Endothelial cell (in vitro differentiated cells): ENCODE measurements around the gene RINL. TPM values are rescaled to one million over a fixed set of nuclear protein-coding genes. Genes with fewer than 3 reads are reported as not detected.

Source experiments
- DNase-seq: peaks from one replicate; pipeline ENCODE4 v3.0.0; 2021; ENCODE audit warnings: low spot score
- H3K27ac Mint-ChIP-seq: one replicate; pipeline ENCODE4 v1.8.0; 2021; ENCODE audit warnings: mixed read lengths, inconsistent platforms; ENCODE audit not compliant: unreplicated experiment
- H3K27me3 Mint-ChIP-seq: one replicate; pipeline ENCODE4 v1.8.0; 2021; ENCODE audit warnings: mild to moderate bottlenecking, moderate library complexity, mixed read lengths, inconsistent platforms; ENCODE audit not compliant: unreplicated experiment
- H3K36me3 Mint-ChIP-seq: one replicate; pipeline ENCODE4 v1.8.0; 2021; ENCODE audit warnings: mild to moderate bottlenecking, low read depth, mixed read lengths, inconsistent platforms; ENCODE audit not compliant: unreplicated experiment
- H3K4me1 Mint-ChIP-seq: one replicate; pipeline ENCODE4 v1.8.0; 2021; ENCODE audit warnings: mild to moderate bottlenecking, mixed read lengths, inconsistent platforms; ENCODE audit not compliant: unreplicated experiment
- H3K4me3 Mint-ChIP-seq: one replicate; pipeline ENCODE4 v1.8.0; 2021; ENCODE audit warnings: mild to moderate bottlenecking, mixed read lengths, inconsistent platforms; ENCODE audit not compliant: unreplicated experiment
- H3K9me3 Mint-ChIP-seq: one replicate; pipeline ENCODE4 v1.8.0; 2021; ENCODE audit warnings: mixed read lengths, inconsistent platforms; ENCODE audit not compliant: unreplicated experiment
- CTCF ChIP-seq: fragments of 200-600 bp; sonication (generic); IDR thresholded peaks from one replicate; pipeline ENCODE4 v1.5.0; 2021; ENCODE audit warnings: antibody characterized with exemption; ENCODE audit not compliant: unreplicated experiment
- long read RNA-seq: library from polyadenylated mRNA; unstranded; transcript quantifications from one replicate; pipeline ENCODE4 v2.0.0, GENCODE V29; 2020; ENCODE audit not compliant: unreplicated experiment
- total RNA-seq: library from RNA; stranded (reverse); fragmentation: NEBNext Ultra II Directional; extraction: Animal tissue kit (Norgen Biotek cat#: 25700); gene quantifications from one replicate; pipeline ENCODE4 v1.2.1, GENCODE V29; 2021; ENCODE audit not compliant: unreplicated experiment

Gene RINL
- total RNA-seq, result 5.6 TPM
- long read RNA-seq, partial matches to known transcripts, result 0 of 2 reads
- long read RNA-seq, other reads (novel, unspliced or antisense), result 1 of 2 reads

- H3K9me3 Mint-ChIP-seq, result no peaks in the 10 kb centered on the region
- H3K27me3 Mint-ChIP-seq, result peaks cover 2% of the 10 kb centered on the region
- H3K36me3 Mint-ChIP-seq, result peaks cover 10% of the 10 kb centered on the region
- peak within 1 kb of the TSS; percentile 83 for H3K27ac Mint-ChIP-seq
- no peak for TF ChIP-seq CTCF
- DNase-seq, result peak; percentile 23
- peaks cover 16% of the 10 kb centered on the region for H3K4me1 Mint-ChIP-seq
- H3K4me3 Mint-ChIP-seq, result no peak within 1 kb of the TSS
Observed at GRCh38 chr19:38877781-38878574, at the start of gene RINL. RINL (minus strand) TSS chr19:38878275; CDS start chr19:38876742, 1,533 bp downstream.

GRCh38 chr19:38924388-38924787 is 46.3 kb upstream of the RINL start:
- Mint-ChIP-seq H3K9me3 (no peaks in the 10 kb centered on the region), H3K4me3 (no peak overlapping the region), H3K36me3 (peaks cover 15% of the 10 kb centered on the region), H3K27ac (no peak overlapping the region), H3K27me3 (peaks cover 2% of the 10 kb centered on the region), H3K4me1 (peaks cover 7% of the 10 kb centered on the region)
- no peak for TF ChIP-seq CTCF
- DNase-seq, result no peak

- Mint-ChIP-seq H3K9me3 (no peaks in the 10 kb centered on the region), H3K4me3 (no peak overlapping the region), H3K4me1 (peaks cover 9% of the 10 kb centered on the region), H3K27me3 (no peaks in the 10 kb centered on the region), H3K36me3 (peaks cover 15% of the 10 kb centered on the region), H3K27ac (no peak overlapping the region)
- DNase-seq, result no peak
- no peak for TF ChIP-seq CTCF
Observed at GRCh38 chr19:38922482-38922881, 44.4 kb upstream of the RINL start.

GRCh38 chr19:38921420-38922274 is 43.6 kb upstream of the RINL start:
- Mint-ChIP-seq H3K27ac (no peak overlapping the region), H3K9me3 (no peaks in the 10 kb centered on the region), H3K4me1 (peaks cover 9% of the 10 kb centered on the region), H3K36me3 (peaks cover 15% of the 10 kb centered on the region), H3K27me3 (no peaks in the 10 kb centered on the region), H3K4me3 (peak overlapping the region; percentile 78)
- no peak for DNase-seq
- no peak for TF ChIP-seq CTCF
